Posterior vena cava (tissue), 2 donors: ENCODE data around the gene PLB1. TPM values are rescaled to one million over a fixed set of nuclear protein-coding genes. Genes with fewer than 3 reads are reported as not detected.

Experiments
- DNase-seq: peaks from one replicate; pipeline ENCODE4 v3.0.0-alpha.2; 2020; ENCODE audit warnings: low spot score
- intact Hi-C, 2 donors: fragments of 100-400 bp; cut with DNase I; formaldehyde crosslinking; loops; one replicate each; pipeline versions ENCODE4 v1.14.1 to v1.14.2; 2022 to 2023
- total RNA-seq, 2 donors: library from RNA; stranded (reverse); fragmentation: NEBNext Ultra II Directional; extraction: Animal tissue kit (Norgen Biotek cat#: 25700); gene quantifications; one replicate each; pipeline ENCODE4 v1.2.1, GENCODE V29; 2021
- donor health status: DM: yes; HTN: yes; CAD: no.
- donor health status: DM: yes; HTN: yes; CAD: no.

PLB1 gene
- total RNA-seq, 2 donors from 2014 or later, result 3.2 to 9.5 TPM

- intact Hi-C loops, result no loop called here
- DNase-seq, result no peak
Observed at GRCh38 chr2:28522481-28522880, 26.6 kb downstream of the PLB1 start.

- no peak for DNase-seq
- intact Hi-C loops, result no loop called here
Observed at GRCh38 chr2:28523902-28524301, 28.0 kb downstream of the PLB1 start.

DNA sequence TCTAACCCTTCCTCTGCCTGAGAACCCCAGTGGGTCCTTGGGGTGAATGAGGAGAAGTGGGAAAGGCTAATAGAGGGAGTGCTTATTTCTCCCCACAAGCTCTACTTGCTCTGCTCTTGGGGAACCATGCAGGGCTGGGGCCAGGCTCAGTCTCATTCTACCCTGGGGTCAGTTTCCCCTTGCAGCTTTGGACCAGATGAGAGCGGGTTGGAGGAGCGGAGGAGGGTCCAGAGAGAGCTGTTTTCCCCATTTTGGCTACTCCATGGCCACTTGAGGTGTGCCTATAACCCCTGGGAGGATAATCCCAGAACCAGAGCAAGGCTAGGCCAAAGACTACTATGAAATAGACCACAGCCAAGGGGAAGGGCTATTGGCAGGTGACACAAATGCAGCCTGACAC, 29.6 kb downstream of the PLB1 start:
- intact Hi-C loops, result no loop called here
- DNase-seq, result no peak

GRCh38 chr2:28526527-28527132, 30.8 kb downstream of the PLB1 start:
- intact Hi-C loops, result no loop called here
- DNase-seq, result no peak

DNA sequence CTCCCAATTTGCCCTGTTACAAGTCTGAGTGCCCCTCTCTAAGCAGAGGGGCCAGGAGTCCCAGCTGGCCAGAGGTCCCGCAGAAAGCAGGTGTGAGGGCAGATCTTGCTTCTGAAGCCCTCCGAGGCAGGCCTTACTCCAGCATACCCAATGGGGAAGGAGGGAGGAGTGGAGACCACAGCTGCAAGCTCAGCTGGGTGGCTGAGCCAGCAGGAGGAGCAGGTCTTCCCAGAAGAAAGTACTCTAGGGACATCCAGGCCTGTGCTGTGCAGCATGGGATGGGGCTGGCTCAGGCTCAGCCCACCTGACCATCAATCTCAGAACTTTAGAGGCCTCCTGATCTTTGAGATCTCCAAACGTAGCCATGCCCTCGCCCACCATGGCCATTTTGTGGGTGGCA, 31.3 kb downstream of the PLB1 start:
- intact Hi-C loops, result no loop called here
- DNase-seq, result no peak

GRCh38 chr2:28528206-28528605, 32.3 kb downstream of the PLB1 start:
- no peak for DNase-seq
- intact Hi-C loops, result no loop called here

DNA sequence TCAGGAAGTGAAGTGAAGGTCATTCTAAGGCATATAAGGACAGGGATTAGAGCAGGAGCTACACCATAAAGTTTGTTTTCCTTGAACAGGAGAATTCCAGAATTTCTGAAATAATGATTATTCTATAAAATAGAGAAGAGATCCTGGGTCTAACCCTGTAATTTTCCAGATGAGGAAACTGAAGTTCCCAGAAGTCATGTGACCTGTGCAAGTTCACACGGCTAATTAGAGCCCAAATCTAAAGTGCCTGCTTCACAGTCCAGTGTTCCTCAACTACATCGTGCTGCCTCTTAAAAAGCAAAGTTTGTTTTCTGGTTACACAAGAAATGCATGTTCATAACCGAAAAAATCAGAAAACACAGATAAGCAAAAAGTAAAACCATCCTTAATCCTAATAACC, 34.9 kb downstream of the PLB1 start:
- intact Hi-C loops, result no loop called here
- no peak for DNase-seq

GRCh38 chr2:28532399-28532798, 36.5 kb downstream of the PLB1 start:
- intact Hi-C loops, result no loop called here

GRCh38 chr2:28533044-28533680, 37.3 kb downstream of the PLB1 start:
- intact Hi-C loops, result no loop called here
- DNase-seq, result no peak

More at GRCh38 chr2:28532399-28532798, 36.5 kb downstream of the PLB1 start:
- no peak for DNase-seq

- intact Hi-C loops, result no loop called here
- no peak for DNase-seq
Observed at GRCh38 chr2:28534817-28535216, 39.0 kb downstream of the PLB1 start.

DNA sequence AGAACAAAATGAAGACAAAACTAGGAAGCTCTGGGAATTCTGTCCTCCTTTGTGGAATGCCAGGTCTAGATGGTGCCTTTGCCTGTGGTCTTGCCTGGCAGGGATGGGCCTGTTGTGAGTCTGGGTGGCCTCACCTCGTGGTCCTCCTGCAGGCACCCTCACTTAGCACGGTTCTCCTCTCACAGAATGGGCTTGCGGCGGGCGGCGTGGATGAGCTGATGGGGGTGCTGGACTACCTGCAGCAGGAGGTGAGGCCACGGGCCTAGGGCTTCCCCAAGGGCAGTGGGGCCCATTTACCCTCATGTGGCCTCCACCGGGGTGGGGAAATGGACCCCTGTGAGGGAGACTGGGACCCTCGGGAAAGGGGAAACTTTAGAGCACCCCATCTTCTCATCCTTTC, 42.3 kb downstream of the PLB1 start:
- intact Hi-C loops, result no loop called here

DNA sequence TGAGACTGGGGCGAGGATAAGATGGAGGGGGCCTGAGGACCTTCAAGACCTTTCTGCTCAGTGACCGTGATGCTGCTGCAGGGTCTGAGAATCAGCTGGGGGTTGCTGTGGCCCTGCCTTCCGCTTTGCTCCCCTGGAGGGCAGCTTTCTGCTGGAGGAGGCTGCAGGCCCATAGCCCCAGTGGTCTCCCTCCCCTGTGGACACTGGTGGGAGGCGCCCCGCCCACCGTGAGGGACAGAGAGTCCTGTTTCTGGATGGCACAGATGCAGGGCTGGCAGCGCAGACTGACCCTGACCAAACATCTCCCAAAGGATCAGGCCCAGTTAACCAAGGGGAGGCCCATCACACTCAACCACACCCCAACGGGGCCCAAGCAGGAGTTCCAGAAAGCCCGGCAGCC, 42.8 kb downstream of the PLB1 start:
- no peak for DNase-seq

More for the DNA sequence above, 42.3 kb downstream of the PLB1 start:
- DNase-seq, result no peak

GRCh38 chr2:28539118-28539541, 43.3 kb downstream of the PLB1 start:
- intact Hi-C loops, result no loop called here
- DNase-seq, result no peak

More for the DNA sequence above, 42.8 kb downstream of the PLB1 start:
- intact Hi-C loops, result no loop called here

DNA sequence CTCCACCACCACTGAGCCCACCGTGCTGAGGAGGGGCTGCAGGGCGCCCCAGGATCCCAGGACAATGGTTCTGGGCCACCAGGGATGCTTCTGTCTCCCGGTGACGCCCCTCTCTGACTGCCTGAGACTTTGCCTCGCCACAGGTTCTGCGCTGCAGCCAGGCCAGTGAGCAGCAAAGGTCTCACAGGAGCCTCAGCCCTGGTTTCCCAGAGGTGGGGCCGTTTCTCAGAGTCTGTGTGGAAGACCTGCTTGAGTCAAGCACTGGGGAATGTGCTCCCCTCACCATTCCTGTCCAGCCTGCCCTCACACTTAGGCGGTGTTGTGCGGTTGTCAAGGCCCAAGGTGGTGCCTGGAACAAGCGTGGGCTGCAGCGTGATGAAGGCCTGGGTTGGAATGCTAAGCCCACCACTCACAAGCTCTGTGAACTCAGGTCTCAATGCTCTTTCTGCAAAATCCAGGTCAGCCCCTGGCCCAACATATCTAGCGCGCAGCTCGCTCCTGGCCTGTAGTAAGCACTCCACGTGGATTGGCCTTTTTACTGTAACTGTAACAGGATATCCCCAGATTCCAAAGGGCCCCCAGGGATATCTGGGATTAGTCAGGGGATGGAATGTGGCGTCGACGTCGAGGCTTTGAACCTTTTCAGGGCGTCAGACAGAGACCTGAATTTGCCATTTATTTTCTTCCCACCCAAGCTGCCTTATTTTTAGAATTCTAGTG, 47.6 kb downstream of the PLB1 start:
- DNase-seq, result peak; percentile 70
- intact Hi-C loops, result no loop called here

- intact Hi-C loops, result no loop called here
- no peak for DNase-seq
Observed at GRCh38 chr2:28544036-28544346, 48.1 kb downstream of the PLB1 start.

DNA sequence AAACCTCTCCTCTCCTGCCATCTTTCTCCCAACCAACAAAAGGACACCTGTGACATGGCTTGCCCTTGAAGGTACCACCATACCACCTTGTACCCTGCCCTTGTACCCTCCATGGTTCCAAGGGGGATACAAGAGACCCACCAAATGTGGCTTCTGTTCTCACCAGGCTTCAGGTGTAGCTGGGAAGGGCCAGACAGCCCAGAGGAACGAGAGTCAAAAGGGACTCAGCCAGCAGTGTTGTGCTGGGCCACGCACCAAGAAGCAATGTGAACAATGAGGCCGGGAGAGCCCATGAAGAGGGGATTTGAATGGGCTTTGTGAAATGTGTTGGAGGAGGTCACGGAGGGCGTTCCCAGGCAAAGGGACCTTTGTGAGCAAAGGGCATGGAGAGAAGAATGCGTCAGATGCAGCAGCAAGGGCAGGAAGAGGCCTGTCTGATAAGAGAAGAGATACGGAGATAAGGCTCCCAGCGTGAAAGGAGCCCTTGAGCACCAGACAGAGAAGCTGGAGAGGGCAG, 48.6 kb downstream of the PLB1 start:
- DNase-seq, result no peak
- intact Hi-C loops, result no loop called here

DNA sequence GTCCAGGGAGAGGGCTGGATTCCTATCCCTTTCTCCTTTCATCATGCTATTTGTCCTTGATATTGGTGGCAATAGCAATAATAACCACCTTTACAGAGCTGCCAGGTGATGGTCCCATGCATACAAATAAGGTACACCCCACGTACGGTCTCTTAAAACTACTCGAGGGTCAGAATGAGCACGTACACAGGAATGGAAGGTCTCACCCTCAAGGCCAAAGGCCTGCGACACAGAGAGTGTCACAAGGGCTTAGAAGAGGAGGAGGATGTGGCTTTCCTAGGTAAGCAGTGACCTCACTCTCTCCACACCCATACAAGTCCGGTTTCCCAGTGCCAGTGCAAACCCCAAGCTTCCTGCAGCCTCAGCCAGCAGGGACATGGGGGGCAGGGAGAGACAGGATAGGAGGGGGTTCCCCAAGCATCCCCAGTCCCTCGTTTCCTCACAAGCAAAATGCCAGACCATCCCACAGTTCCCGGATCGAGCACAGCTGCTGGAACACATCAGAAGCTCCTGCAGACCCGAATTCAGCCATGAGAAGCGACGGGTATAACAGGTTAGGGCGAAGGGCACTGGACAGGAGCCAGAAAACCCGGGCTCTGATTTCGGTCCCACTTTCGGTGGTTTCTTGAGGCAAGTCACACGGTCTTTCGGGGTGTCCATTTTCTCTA, 49.2 kb downstream of the PLB1 start:
- intact Hi-C loops, result no loop called here
- no peak for DNase-seq

GRCh38 chr2:28545590-28546200, 49.8 kb downstream of the PLB1 start:
- intact Hi-C loops, result no loop called here
- DNase-seq, result peak; percentile 70

DNA sequence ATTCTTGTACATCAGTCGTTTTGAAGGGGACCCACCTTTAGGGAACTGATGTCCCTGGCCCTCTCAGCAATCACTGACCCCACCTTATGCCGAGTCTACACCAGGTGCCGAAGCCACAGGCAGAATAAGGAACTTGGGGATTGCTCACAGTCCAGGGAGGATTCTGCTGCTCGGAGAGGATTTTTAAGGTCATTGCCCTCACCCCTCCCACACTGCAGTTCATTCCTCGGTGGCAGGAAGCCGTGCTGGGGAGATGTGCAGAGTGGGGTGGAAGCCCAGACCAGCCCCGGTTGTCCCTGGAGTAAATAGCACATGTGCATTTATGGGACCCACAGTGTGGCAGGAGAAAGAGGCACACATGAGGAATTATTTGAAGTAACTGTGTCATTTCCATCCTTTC, 50.4 kb downstream of the PLB1 start:
- DNase-seq, result peak; percentile 34
- intact Hi-C loops, result no loop called here
